HepG2 (cell line): Measurements from ENCODE around the gene DDC. TPM values are rescaled to one million over a fixed set of nuclear protein-coding genes. Genes with fewer than 3 reads are reported as not detected.
"Not testable (repeated sequence)": the region's sequence is repeated elsewhere in the genome, so short reads cannot be mapped to it uniquely, and the experiment has no call there.

ENCODE experiments used
- ATAC-seq: fragments of 200-7000 bp; cut with Tn5 transposase; 3 replicates; pipeline ENCODE4 v1.9.1; 2020; ENCODE audit warnings: mild to moderate bottlenecking, moderate library complexity
- BruUV-seq: library from RNA; stranded (reverse); fragments of 400-500 nt; replicated peaks from 2 replicates; lab custom pipeline; 2021; lab: Mats Ljungman, UMichigan
- CTCF ChIA-PET: fragments of 300-600 bp; formaldehyde crosslinking; extraction: SDS; loops from one replicate; lab custom pipeline; 2021; ENCODE audit warnings: low total read pairs, inconsistent platforms, low intra/inter-chr PET ratio; lab: Yijun Ruan, JAX
- POLR2A ChIA-PET: fragments of 350-600 bp; sonication (Branson Sonifier 250); formaldehyde crosslinking; loops from one replicate; lab custom pipeline; 2020; ENCODE audit warnings: antibody characterized with exemption, inconsistent platforms; lab: Yijun Ruan, JAX
- DNase-seq: peaks from one replicate; pipeline ENCODE4 v3.0.0-alpha.2; 2015; ENCODE audit warnings: low spot score
- FAIRE-seq: peaks from 3 replicates; lab custom pipeline; 2011; peaks lifted over from hg19 to GRCh38; lab: Jason Lieb, UNC
- H2AFZ ChIP-seq: one replicate; pipeline ENCODE4 v1.6.1; 2011; ENCODE audit warnings: low read length, inconsistent platforms
- H3K27ac ChIP-seq: fragments of 300-600 bp; 3 replicates; pipeline ENCODE4 v1.8.0; 2011; ENCODE audit warnings: mixed run types, mild to moderate bottlenecking, mixed read lengths, low read length, inconsistent platforms; ENCODE audit not compliant: insufficient read depth; ENCODE audit errors: extremely low read length
- H3K27me3 ChIP-seq, 2 experiments: fragments of 200-600 bp in 1 of 2; 2 replicates in 1 of 2; 3 replicates in 1 of 2; pipeline versions ENCODE4 v1.6.0 to v1.8.0; 2011; ENCODE audit warnings: low read length in 2 of 2, mild to moderate bottlenecking in 2 of 2, moderate library complexity in 2 of 2, inconsistent platforms in 1 of 2; ENCODE audit not compliant: insufficient read depth in 2 of 2, control insufficient read depth in 1 of 2
- H3K36me3 ChIP-seq, 2 experiments: fragments of 200-600 bp in 1 of 2; replicated peaks in 1 of 2; 2 replicates in 1 of 2; 3 replicates in 1 of 2; pipeline versions ENCODE4 v1.5.1 to v1.8.0; 2011; ENCODE audit warnings: low read length in 2 of 2, inconsistent platforms in 1 of 2; ENCODE audit not compliant: insufficient read depth in 2 of 2, control insufficient read depth in 1 of 2
- H3K4me1 ChIP-seq: 2 replicates; pipeline ENCODE4 v1.5.1; 2012; ENCODE audit warnings: low read length, inconsistent platforms; ENCODE audit not compliant: insufficient read depth
- H3K4me2 ChIP-seq: 2 replicates; pipeline ENCODE4 v1.6.0; 2011; ENCODE audit warnings: low read depth, low read length, inconsistent platforms
- H3K4me3 ChIP-seq, 3 experiments: fragments of 200-600 bp in 1 of 3; sonication (generic), shearing (Covaris generic) in 1 of 3; replicated peaks in 1 of 3; 2 replicates each; pipeline ENCODE4 v1.5.1; 2011 to 2016; ENCODE audit warnings: low read length in 3 of 3, inconsistent platforms in 2 of 3, low read depth in 2 of 3, mild to moderate bottlenecking in 2 of 3, control low read depth in 1 of 3, mixed read lengths in 1 of 3; ENCODE audit not compliant: insufficient read depth in 1 of 3
- H3K79me2 ChIP-seq: one replicate; pipeline ENCODE4 v1.6.1; 2011; ENCODE audit warnings: low read length, inconsistent platforms; ENCODE audit not compliant: insufficient read depth
- H3K9ac ChIP-seq: 2 replicates; pipeline ENCODE4 v1.6.0; 2011; ENCODE audit warnings: mild to moderate bottlenecking, low read depth, low read length, inconsistent platforms; ENCODE audit not compliant: insufficient read depth
- H3K9me3 ChIP-seq: 2 replicates; pipeline ENCODE4 v1.5.1; 2012; ENCODE audit warnings: mild to moderate bottlenecking, low read length
- H4K20me1 ChIP-seq: 2 replicates; pipeline ENCODE4 v1.6.0; 2011; ENCODE audit warnings: inconsistent platforms, mild to moderate bottlenecking, low read length, moderate library complexity; ENCODE audit not compliant: insufficient read depth
- LCORL ChIP-seq, 2 experiments: fragments of 450-650 bp in 1 of 2; sonication (generic) in 1 of 2; formaldehyde crosslinking in 1 of 2; IDR thresholded peaks; 2 replicates each; pipeline versions ENCODE4 v1.5.0 to v1.6.1; 2017 to 2020; ENCODE audit warnings: antibody characterized with exemption in 1 of 2, missing genetic modification reagents in 1 of 2
- SMAD1 ChIP-seq: sonication (generic); formaldehyde crosslinking; IDR thresholded peaks from 2 replicates; pipeline ENCODE4 v1.4.0; 2020; ENCODE audit warnings: missing genetic modification reagents, low read depth, mild to moderate bottlenecking, borderline replicate concordance
- STAG1 ChIP-seq: sonication (generic); formaldehyde crosslinking; IDR thresholded peaks from 2 replicates; pipeline ENCODE4 v1.4.0; 2020; ENCODE audit warnings: missing genetic modification reagents
- ZKSCAN1 ChIP-seq: fragments of 150-350 bp; IDR thresholded peaks from 2 replicates; pipeline ENCODE4 v1.6.1; 2014; ENCODE audit warnings: low read length
- ZNF572 ChIP-seq: sonication (generic); formaldehyde crosslinking; IDR thresholded peaks from 2 replicates; pipeline ENCODE4 v1.5.1; 2020; ENCODE audit warnings: mild to moderate bottlenecking, missing genetic modification reagents
- ZNF724P ChIP-seq: sonication (generic); formaldehyde crosslinking; IDR thresholded peaks from 2 replicates; pipeline ENCODE4 v1.8.0; 2022; ENCODE audit warnings: missing genetic modification reagents, borderline replicate concordance
- ZNF737 ChIP-seq: sonication (generic); formaldehyde crosslinking; IDR thresholded peaks from 2 replicates; pipeline ENCODE4 v1.5.0; 2020; ENCODE audit warnings: missing genetic modification reagents, mild to moderate bottlenecking, borderline replicate concordance
- ZNF883 ChIP-seq: sonication (generic); formaldehyde crosslinking; IDR thresholded peaks from 2 replicates; pipeline ENCODE4 v1.5.1; 2020; ENCODE audit warnings: mild to moderate bottlenecking, missing genetic modification reagents; ENCODE audit errors: not compliant biosample characterization
- WGBS: methylation state at CpG from one replicate; pipeline ENCODE4 v1.1.6; 2017; ENCODE audit warnings: low lambda C conversion rate; 5-methylcytosine and 5-hydroxymethylcytosine counted together
- in situ Hi-C: cut with HindIII; loops from 2 replicates; pipeline ENCODE4 v1.10.0; 2017; ENCODE audit warnings: low pct_unique_long_range_greater_than_20kb; ENCODE audit not compliant: extremely low pct_ligation_motif_present
- intact Hi-C: fragments of 100-400 bp; cut with micrococcal nuclease; formaldehyde crosslinking; loops from one replicate; pipeline ENCODE4 v1.10.0; 2022; ENCODE audit not compliant: unreplicated experiment
- polyA plus RNA-seq, 8 experiments: library from polyadenylated mRNA; depleted of rRNA in 3 of 8; stranded (reverse) in 7 of 8; unstranded in 1 of 8; fragments of >200 nt; fragmentation: Illumina TruSeq in 4 of 8; extraction: Trizol in 4 of 8; gene quantifications; 2 replicates each; pipeline versions ENCODE4 v1.2.1 to v1.2.3, GENCODE V29; 2011 to 2016; ENCODE audit warnings: low read depth in 4 of 8, missing spikeins in 1 of 8, mixed read lengths in 1 of 8; ENCODE audit not compliant: insufficient read depth in 1 of 8
- total RNA-seq, 5 experiments: library from RNA; depleted of rRNA; stranded (reverse); fragments of >200 nt; fragmentation: Illumina TruSeq; extraction: Trizol; gene quantifications; 2 replicates each; pipeline ENCODE4 v1.2.3, GENCODE V29; 2016; ENCODE audit warnings: low read depth in 1 of 5
- TF ChIP-seq, protein P1 (sequence below): sonication (generic); formaldehyde crosslinking; IDR thresholded peaks from 2 replicates; pipeline ENCODE4 v1.5.0; 2020; ENCODE audit warnings: mild to moderate bottlenecking, missing genetic modification reagents

Gene DDC
- total and polyA plus RNA-seq, 2 of the 13 experiments (the other 11 are each of a cell fraction or from before 2014, with no cell fraction given), result 11.7 to 93.3 TPM

DNA sequence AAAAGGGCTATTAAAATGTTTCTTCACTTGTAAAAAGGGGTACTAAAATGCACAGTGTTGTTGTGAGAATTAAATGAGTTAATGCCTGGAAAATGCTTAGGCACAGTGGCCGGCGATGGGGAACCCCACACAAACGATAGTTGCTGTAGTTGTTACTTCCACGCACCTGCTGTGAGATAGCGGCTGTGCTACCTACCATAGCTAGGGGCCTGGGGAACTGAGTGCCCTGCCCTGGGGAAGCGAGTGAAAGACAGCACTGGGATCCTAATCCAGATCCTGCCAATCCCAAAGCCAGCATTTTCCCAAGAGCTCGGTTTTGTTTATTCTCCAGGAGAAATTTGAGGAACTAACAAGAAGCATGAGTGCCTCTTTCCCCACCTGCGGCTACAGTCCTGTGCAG is 27.8 kb downstream of the DDC start:
- Histone ChIP-seq H3K4me3 (no peak overlapping the region), H3K4me1 (peaks cover 20% of the 10 kb centered on the region), H3K27me3 (no peaks in the 10 kb centered on the region), H3K27ac (no peak overlapping the region), H2AFZ (no peak overlapping the region), H3K4me2 (no peak overlapping the region), H3K9ac (no peak overlapping the region), H4K20me1 (no peaks in the 10 kb centered on the region), H3K9me3 (no peaks in the 10 kb centered on the region), H3K79me2 (no peaks in the 10 kb centered on the region), H3K36me3 (peaks cover 17 to 61% of the 10 kb centered on the region in 2 experiments; a peak in 4 of 5 replicates)
- BruUV-seq, result no TSS peak
- WGBS, result 100% methylated on average over 6 of the region's 8 CpGs
- no peak for TF ChIP-seq ZNF883 (CRISPR knock-in tag)
- TF ChIP-seq, protein P1, sequence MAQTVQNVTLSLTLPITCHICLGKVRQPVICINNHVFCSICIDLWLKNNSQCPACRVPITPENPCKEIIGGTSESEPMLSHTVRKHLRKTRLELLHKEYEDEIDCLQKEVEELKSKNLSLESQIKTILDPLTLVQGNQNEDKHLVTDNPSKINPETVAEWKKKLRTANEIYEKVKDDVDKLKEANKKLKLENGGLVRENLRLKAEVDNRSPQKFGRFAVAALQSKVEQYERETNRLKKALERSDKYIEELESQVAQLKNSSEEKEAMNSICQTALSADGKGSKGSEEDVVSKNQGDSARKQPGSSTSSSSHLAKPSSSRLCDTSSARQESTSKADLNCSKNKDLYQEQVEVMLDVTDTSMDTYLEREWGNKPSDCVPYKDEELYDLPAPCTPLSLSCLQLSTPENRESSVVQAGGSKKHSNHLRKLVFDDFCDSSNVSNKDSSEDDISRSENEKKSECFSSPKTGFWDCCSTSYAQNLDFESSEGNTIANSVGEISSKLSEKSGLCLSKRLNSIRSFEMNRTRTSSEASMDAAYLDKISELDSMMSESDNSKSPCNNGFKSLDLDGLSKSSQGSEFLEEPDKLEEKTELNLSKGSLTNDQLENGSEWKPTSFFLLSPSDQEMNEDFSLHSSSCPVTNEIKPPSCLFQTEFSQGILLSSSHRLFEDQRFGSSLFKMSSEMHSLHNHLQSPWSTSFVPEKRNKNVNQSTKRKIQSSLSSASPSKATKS, result no peak
- TF ChIP-seq ZNF724P (CRISPR knock-in tag), result no peak
- TF ChIP-seq LCORL (IDR thresholded peaks at IDR 0.05), result no peak
- no peak for TF ChIP-seq LCORL (CRISPR knock-in tag; IDR thresholded peaks at IDR 0.05)
- no peak for TF ChIP-seq ZNF572
- no peak for TF ChIP-seq ZKSCAN1
- TF ChIP-seq STAG1 (CRISPR knock-in tag), result no peak
- TF ChIP-seq ZNF737 (CRISPR knock-in tag), result no peak
- no peak for TF ChIP-seq SMAD1 (CRISPR knock-in tag)
- DNase-seq, result no peak
- in situ Hi-C loops (no loop called here), intact Hi-C loops (no loop called here)
- FAIRE-seq, result no peak
- CTCF ChIA-PET, result no interaction called here
- ATAC-seq, result no peak
- POLR2A ChIA-PET, result interaction anchor here (0.9 to 1.2 kb wide), 2 partner anchors 20 to 24 kb away, joined by 3 read pairs; no protein-coding TSS in a partner anchor

DNA sequence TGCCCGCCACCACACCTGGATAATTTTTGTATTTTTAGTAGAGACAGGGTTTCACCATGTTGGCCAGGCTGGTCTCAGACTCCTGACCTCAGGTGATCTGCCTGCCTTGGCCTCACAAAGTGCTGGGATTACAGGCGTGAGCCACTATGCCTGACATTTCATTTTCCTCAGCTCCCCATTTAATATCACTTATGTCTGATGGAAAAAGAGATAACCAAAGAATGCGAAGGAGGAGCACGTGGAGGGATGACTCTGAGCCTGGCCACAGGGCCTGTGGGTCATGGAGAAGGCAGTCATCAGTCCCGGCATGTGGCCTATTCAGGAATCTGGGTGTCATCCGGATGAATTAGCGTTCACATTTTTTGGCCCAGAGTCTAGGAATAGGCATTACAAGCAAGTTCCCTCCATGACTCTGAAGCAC is 29.9 kb downstream of the DDC start:
- H3K4me2 ChIP-seq, FAIRE-seq, H3K9me3 ChIP-seq, BruUV-seq, H3K9ac ChIP-seq, in situ Hi-C loops, ATAC-seq, H3K79me2 ChIP-seq, H3K4me3 ChIP-seq, H4K20me1 ChIP-seq, intact Hi-C loops, POLR2A ChIA-PET, H3K27ac ChIP-seq, DNase-seq, H3K27me3 ChIP-seq, CTCF ChIA-PET, H2AFZ ChIP-seq: not testable (repeated sequence)
- peaks cover 11 to 40% of the 10 kb centered on the region in 2 experiments; a peak in 4 of 5 replicates for H3K36me3 ChIP-seq
- peaks cover 26% of the 10 kb centered on the region for H3K4me1 ChIP-seq
- WGBS, result 99% methylated on average over 5 of the region's 7 CpGs
